GM23248 (cell line): ENCODE measurements around the gene AFF3.

Source experiments
- EZH2 ChIP-seq: fragments of 200-600 bp; sonication (generic); IDR thresholded peaks from 2 replicates; pipeline ENCODE4 v1.6.1; 2018; ENCODE audit warnings: antibody characterized with exemption, mild to moderate bottlenecking; ENCODE audit not compliant: insufficient read depth, poor library complexity, severe bottlenecking
- EZH2phosphoT487 ChIP-seq: fragments of 200-600 bp; sonication (generic); IDR thresholded peaks from 2 replicates; pipeline ENCODE4 v1.6.1; 2018; ENCODE audit warnings: antibody characterized with exemption, moderate library complexity, mild to moderate bottlenecking, low read depth; ENCODE audit not compliant: insufficient read depth

- TF ChIP-seq EZH2phosphoT487, result no peak
- TF ChIP-seq EZH2, result no peak
Observed at GRCh38 chr2:99860720-99861375, 281.5 kb downstream of the AFF3 start.
